Measurements from ENCODE around the gene STX11.

The STX11 gene

GRCh38 chr6:144141470-144141869 lies 8.8 kb upstream of the STX11 start:
- FAIRE-seq, result no peak
- DNase-seq (ENCODE audit: low spot score), result no peak

- FAIRE-seq (no peak), DNase-seq (ENCODE audit: low spot score) (no peak)
Measured at GRCh38 chr6:144143106-144143505, 7.2 kb upstream of the STX11 start.

DNA sequence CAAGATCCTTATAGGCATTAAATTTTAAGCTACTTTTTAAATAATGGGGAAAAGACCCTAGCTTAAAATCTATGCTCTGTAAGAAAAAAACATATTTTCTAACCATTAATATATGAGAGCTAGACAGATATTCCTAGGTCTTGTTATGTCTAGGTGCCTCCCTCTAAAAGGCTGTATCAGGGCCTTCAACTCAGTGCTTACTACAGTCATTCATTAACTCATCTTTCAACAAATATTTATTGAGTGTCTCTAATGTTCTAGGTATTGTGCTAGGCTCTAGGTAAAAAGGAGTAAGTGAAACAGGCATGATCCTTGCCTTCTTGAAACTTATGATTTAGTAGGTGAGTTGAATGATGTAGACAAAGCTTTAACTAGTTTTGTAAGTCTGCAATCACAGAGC lies 6.4 kb upstream of the STX11 start:
- DNase-seq (ENCODE audit: low spot score) (no peak), FAIRE-seq (no peak)

DNA sequence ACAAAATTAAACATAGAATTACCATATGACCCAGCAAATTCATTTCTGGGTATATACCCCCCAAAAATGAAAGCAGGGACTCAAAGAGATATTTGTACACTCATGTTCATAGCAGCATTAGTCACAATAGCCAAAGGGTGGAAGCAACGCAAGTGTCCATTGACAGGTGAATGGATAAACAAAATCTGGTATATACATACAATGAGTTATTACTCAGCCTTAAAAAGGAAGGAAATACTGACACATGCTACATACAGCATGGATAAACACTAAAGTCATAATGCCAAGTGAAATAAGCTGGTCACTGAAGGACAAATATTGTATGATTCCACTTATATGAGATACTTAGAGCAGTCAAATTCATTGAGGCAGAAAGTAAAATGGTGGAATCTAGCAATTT lies 5.3 kb upstream of the STX11 start:
- DNase-seq (ENCODE audit: low spot score) (no peak), FAIRE-seq (no peak)

DNA sequence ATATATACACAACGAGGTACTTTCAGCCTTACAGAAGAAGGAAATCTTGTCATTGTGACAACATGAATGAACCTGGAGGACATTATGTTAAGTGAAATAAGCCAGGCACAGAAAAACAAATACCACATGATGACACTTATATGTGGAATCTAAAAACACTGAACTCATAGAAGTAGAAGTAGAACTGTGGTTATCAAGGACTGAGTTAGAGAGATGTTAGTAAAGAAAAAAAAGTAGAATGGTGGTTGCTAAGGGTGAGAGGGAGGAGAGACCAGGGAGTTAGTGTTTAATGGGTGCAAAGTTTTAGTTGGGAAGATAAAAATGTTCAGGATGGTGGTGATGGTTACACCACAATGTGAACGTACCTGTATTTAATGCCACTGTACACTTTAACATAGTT lies 4.8 kb upstream of the STX11 start:
- DNase-seq (ENCODE audit: low spot score) (no peak), FAIRE-seq (no peak)

- DNase-seq (ENCODE audit: low spot score), result no peak
- FAIRE-seq, result no peak
Measured at GRCh38 chr6:144148886-144149285, 1.4 kb upstream of the STX11 start.

GRCh38 chr6:144149558-144149893 lies 791 bp upstream of the STX11 start:
- FAIRE-seq (no peak), DNase-seq (ENCODE audit: low spot score) (no peak)

DNA sequence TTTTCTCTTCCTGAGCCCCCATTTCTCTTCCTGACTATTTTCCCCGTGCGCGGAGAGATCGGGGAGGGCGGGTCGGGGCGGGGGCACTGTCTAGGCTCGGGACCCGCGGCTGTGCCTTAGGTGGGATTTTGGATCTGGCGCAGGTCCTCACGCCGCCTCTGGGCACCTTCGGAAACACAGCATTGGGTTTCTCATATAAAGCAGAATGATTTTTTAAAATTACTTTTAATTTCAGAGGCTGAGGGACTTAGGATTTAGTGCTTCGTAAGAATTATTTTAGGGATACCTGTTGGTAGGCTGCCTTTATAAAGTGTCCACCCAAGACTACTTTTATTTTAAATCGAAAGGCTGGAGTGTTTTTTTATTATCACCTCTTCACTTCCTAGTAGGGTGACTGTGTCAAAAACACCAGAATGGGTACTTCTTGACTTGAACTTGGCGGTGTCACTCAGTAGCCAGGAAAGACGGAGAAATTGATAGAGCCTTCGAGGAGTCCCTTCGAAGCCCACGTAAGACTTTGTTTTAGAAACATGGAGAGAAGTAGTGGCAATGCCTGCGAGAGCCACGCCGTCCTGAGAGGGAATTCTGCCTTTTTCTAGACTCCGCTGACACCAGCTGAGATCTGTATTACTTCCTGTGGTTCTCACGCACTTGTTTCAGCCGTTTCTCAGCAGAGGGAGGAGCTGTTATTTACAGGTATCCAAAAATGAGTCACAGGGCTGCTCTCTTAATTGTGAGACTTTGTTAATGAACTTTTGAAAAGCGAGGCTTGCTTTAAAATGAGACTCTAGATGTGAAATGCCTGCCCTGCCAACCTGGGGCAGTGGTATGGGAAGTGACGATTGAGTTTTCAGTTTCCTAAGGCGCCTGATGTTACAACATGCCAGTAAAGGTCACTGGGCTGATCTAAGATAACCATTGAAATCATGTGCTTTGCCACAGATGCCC lies 667 bp downstream of the STX11 start:
- DNase-seq (ENCODE audit: low spot score) (peak; percentile 54), FAIRE-seq (no peak)

- FAIRE-seq (no peak), DNase-seq (ENCODE audit: low spot score) (no peak)
Measured at GRCh38 chr6:144152334-144152900, 2.1 kb downstream of the STX11 start.

DNA sequence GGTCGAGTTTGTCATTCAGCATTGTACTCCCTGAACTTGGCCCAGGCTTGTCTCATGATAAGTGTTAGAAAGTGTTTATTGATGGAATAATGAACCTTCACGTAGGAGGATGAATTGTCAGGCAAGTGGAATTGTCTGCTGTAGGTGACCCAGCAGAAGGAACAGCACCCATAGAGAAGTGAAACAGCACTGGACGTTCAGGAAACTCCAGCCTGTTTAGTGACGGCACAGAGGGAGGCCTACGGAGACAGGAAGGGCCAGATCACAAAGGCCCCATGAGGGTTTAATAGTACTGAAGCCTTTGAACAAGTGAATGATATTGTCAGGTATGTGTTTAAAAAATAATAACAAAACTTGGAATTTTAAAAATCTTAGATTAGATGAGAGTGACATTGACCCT lies 2.9 kb downstream of the STX11 start:
- no peak for DNase-seq (ENCODE audit: low spot score)
- FAIRE-seq, result no peak

- no peak for FAIRE-seq
- DNase-seq (ENCODE audit: low spot score), result no peak
Measured at GRCh38 chr6:144153971-144154370, 3.7 kb downstream of the STX11 start.

- DNase-seq (ENCODE audit: low spot score), result no peak
- FAIRE-seq, result no peak
Measured at GRCh38 chr6:144155529-144155928, 5.2 kb downstream of the STX11 start.

- FAIRE-seq, result no peak
- no peak for DNase-seq (ENCODE audit: low spot score)
Measured at GRCh38 chr6:144156338-144156737, 6.0 kb downstream of the STX11 start.

DNA sequence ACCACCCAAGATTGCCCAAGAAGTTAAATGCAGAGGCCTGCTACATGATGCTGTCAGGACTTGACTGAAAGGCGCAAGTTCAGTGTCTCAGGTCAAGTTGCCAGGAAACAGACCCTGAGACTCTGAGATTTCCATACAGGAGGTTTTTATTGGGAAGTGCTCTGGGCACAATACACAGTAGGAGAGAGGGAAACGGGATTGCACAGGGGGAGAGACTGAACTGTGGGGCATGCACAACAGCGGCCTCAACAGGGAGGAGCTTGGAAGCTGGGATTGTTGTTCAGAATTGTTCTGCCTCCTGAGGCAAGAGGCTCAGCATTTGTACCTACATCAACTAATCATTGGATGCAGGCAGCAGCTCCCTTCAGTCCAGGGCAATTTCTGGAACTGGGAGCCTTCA lies 6.7 kb downstream of the STX11 start:
- FAIRE-seq (no peak), DNase-seq (ENCODE audit: low spot score) (no peak)

DNA sequence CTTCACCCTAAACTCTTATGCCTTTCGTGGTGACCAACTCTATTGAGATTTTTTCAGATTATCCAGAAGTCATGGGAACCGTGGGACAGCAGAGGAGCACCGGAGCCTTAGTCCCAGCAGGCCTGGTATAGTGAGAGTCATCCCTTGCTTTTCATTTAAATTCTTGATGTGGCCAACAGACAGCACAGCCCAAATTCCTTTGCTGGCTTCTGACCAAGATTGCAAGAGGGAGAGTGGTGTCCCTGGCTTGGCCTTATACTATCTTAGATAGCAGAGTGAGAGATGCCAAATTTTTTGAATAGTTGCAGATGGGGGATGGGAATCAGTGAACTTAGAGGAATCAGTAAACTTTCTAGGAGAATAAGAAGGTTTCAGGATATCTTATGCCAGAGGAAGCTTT lies 7.8 kb downstream of the STX11 start:
- DNase-seq (ENCODE audit: low spot score) (peak; percentile 82), FAIRE-seq (no peak)

DNA sequence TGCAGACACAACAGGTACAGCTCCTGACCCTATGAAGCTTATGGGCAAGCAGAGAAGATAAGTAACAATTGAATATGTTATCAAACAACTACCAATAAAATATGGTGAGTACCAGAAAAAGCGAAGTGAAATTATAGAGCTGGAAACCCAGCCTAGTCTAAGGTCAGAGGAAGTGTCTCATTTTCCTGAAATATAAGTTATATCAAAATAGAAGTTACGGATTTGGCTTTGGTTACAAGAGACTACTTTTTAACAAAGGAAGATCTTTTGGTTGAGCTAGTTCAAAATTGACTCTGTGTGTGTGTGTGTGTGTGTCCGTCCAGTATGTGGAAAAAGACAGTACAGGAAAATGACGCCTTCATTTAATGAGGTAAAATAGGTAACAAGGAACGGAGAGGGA lies 8.9 kb downstream of the STX11 start:
- FAIRE-seq (no peak), DNase-seq (ENCODE audit: low spot score) (no peak)

DNA sequence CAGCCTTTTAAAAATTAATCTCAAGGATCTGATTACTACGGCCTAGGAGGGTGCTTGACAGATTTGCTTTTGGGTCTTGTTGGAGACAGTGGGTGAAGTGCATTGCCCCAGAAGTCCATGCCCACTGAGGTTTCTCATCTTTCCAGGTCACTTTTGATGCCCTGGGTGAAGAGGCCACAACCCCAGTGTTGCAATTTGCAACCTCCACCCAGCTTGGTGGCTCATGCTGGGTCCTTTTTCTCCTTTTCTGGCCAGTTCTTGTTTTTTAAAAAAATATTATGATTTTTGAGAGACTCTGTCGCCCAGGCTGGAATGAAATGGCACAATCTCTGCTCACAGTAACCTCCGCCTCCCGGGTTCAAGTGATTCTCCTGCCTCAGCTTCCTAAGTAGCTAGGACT lies 9.4 kb downstream of the STX11 start:
- DNase-seq (ENCODE audit: low spot score) (no peak), FAIRE-seq (no peak)

- FAIRE-seq, result no peak
- no peak for DNase-seq (ENCODE audit: low spot score)
Measured at GRCh38 chr6:144160431-144161005, 10.2 kb downstream of the STX11 start.

DNA sequence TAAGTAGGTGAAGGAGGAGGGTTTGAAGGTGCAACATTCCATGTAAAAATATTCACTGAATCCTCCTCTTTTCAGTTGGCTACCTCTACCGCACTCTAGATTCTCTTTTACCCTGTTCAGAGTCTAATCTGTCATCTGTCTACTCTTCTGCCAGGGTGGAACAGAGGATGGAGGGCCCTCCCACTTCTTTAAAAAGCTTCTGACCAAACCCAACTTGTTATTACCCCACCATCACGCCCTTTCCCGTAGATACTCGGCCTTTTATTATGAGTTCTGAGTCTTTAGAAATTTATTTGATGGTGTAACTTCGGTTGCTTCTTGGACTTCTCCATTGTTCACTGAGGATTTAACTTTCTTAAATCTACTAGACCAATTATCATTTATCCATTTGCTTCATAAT lies 11.7 kb downstream of the STX11 start:
- no peak for FAIRE-seq
- no peak for DNase-seq (ENCODE audit: low spot score)

GRCh38 chr6:144162977-144163376 lies 12.7 kb downstream of the STX11 start:
- FAIRE-seq (no peak), DNase-seq (ENCODE audit: low spot score) (no peak)

GRCh38 chr6:144165784-144166183 lies 15.5 kb downstream of the STX11 start:
- FAIRE-seq, result no peak
- DNase-seq (ENCODE audit: low spot score), result no peak

DNA sequence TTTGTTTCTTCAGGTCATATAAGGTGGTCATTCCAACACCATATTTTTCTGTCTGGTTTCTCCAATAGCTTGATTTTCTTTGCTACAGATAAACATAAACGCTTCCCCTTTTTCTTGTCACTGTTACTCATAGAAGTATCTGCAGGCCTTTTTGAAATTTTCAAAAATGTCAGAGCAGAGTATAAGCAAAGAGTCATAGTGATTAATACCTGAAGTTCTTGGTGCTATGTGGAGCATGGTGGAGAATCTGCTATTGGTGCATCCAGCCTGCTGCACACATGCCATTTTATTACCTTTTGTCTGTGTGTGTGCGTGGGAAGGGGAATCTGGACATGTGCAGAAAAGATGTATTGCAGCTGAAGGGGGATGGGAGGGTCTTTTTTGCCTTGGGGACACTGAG lies 19.7 kb downstream of the STX11 start:
- DNase-seq (ENCODE audit: low spot score) (no peak), FAIRE-seq (no peak)

DNA sequence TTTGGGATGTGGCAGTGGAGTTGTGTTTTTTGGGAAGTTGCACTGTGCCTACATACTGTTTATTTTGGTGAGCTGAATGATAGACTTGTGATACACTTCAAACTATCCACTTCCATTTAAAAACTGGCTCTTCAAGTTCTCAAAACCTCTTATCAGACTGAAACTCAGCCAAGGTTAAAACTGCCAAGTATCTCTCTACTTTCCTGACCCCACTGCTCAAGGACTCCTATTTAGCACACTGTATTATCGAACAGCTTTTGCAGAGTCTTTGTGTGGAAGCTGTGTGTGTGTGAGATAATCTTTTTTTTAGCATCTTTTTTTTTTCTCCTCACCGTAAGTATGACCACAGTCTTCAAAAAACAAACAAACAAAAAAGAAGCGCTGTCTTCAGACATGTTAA lies 21.1 kb downstream of the STX11 start:
- DNase-seq (ENCODE audit: low spot score) (no peak), FAIRE-seq (no peak)

Data from urothelium cell line (cell line).